ENCODE data around the gene CCT7.

CCT7 gene

GRCh38 chr2:73232403-73233153 is 1.5 kb upstream of the CCT7 start:
- peak overlapping the region; percentile 95 for H3K4me2 ChIP-seq (ENCODE audit: low read depth, low read length, poor library complexity, severe bottlenecking)
- peaks cover 5% of the 10 kb centered on the region; the same call in 1 of the 2 replicates for H3F3A ChIP-seq (ENCODE audit: insufficient read depth)
- no peaks in the 10 kb centered on the region for H3K9me3 ChIP-seq (ENCODE audit: insufficient read depth, low read length)
- H3K36me3 ChIP-seq (ENCODE audit: low read length): no peaks in the 10 kb centered on the region
- no peaks in the 10 kb centered on the region for H3K9me2 ChIP-seq (replicated peaks; ENCODE audit: insufficient read depth, low read length)
- H4K20me1 ChIP-seq (ENCODE audit: low read depth, low read length): peaks cover 16% of the 10 kb centered on the region; the same call in 1 of the 2 replicates
- H3K27me3 ChIP-seq (ENCODE audit: low read length): no peaks in the 10 kb centered on the region
- H3K9ac ChIP-seq (ENCODE audit: low read length): peak overlapping the region; percentile 70
- 0 out of 2 replicates have a peak overlapping the region, but pooled peaks have one; percentile 34 for H3K27ac ChIP-seq (ENCODE audit: low read depth, low read length)
- peaks cover 35% of the 10 kb centered on the region for H3K79me2 ChIP-seq (ENCODE audit: insufficient read depth, low read length)
- peak overlapping the region; percentile 61 for H3K4me3 ChIP-seq (ENCODE audit: insufficient read depth, low read length, poor library complexity, severe bottlenecking)
- no peak for TF ChIP-seq EZH2phosphoT487 (conservative IDR thresholded peaks at IDR 0.05; ENCODE audit: low read length)
- TF ChIP-seq, protein P1, sequence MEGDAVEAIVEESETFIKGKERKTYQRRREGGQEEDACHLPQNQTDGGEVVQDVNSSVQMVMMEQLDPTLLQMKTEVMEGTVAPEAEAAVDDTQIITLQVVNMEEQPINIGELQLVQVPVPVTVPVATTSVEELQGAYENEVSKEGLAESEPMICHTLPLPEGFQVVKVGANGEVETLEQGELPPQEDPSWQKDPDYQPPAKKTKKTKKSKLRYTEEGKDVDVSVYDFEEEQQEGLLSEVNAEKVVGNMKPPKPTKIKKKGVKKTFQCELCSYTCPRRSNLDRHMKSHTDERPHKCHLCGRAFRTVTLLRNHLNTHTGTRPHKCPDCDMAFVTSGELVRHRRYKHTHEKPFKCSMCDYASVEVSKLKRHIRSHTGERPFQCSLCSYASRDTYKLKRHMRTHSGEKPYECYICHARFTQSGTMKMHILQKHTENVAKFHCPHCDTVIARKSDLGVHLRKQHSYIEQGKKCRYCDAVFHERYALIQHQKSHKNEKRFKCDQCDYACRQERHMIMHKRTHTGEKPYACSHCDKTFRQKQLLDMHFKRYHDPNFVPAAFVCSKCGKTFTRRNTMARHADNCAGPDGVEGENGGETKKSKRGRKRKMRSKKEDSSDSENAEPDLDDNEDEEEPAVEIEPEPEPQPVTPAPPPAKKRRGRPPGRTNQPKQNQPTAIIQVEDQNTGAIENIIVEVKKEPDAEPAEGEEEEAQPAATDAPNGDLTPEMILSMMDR (IDR thresholded peaks at IDR 0.05; ENCODE audit: insufficient read depth, low read length, poor library complexity, severe bottlenecking): no peak
- peak overlapping the region; percentile 83 for H2AFZ ChIP-seq (ENCODE audit: low read depth, low read length, severe bottlenecking)

- Histone ChIP-seq H3K9ac (ENCODE audit: low read length) (peak within 1 kb of the TSS; percentile 70), H3F3A (ENCODE audit: insufficient read depth) (peaks cover 5% of the 10 kb centered on the region; the same call in 1 of the 2 replicates), H3K36me3 (ENCODE audit: low read length) (0 out of 2 replicates have a peak, but pooled peaks cover 2% of the 10 kb centered on the region), H3K4me3 (ENCODE audit: insufficient read depth, low read length, poor library complexity, severe bottlenecking) (peak within 1 kb of the TSS; percentile 61), H3K4me2 (ENCODE audit: low read depth, low read length, poor library complexity, severe bottlenecking) (peak within 1 kb of the TSS; percentile 95), H3K9me3 (ENCODE audit: insufficient read depth, low read length) (no peaks in the 10 kb centered on the region), H4K20me1 (ENCODE audit: low read depth, low read length) (peaks cover 19% of the 10 kb centered on the region; the same call in 1 of the 2 replicates), H3K79me2 (ENCODE audit: insufficient read depth, low read length) (peaks cover 43% of the 10 kb centered on the region), H3K27me3 (ENCODE audit: low read length) (no peaks in the 10 kb centered on the region), H3K9me2 (replicated peaks; ENCODE audit: insufficient read depth, low read length) (no peaks in the 10 kb centered on the region), H3K27ac (ENCODE audit: low read depth, low read length) (peak within 1 kb of the TSS; percentile 75), H2AFZ (ENCODE audit: low read depth, low read length, severe bottlenecking) (peak within 1 kb of the TSS; percentile 83)
- no peak for TF ChIP-seq EZH2phosphoT487 (conservative IDR thresholded peaks at IDR 0.05; ENCODE audit: low read length)
- TF ChIP-seq, protein P1 (IDR thresholded peaks at IDR 0.05; ENCODE audit: insufficient read depth, low read length, poor library complexity, severe bottlenecking): no peak
These were observed 765 bp upstream of the CCT7 start, which contains the start of gene PRADC1 for GRCh38 chr2:73233154-73233931. TSS of gene PRADC1 (minus strand) at chr2:73233239. CDS start at chr2:73233160, 79 bp downstream.

DNA sequence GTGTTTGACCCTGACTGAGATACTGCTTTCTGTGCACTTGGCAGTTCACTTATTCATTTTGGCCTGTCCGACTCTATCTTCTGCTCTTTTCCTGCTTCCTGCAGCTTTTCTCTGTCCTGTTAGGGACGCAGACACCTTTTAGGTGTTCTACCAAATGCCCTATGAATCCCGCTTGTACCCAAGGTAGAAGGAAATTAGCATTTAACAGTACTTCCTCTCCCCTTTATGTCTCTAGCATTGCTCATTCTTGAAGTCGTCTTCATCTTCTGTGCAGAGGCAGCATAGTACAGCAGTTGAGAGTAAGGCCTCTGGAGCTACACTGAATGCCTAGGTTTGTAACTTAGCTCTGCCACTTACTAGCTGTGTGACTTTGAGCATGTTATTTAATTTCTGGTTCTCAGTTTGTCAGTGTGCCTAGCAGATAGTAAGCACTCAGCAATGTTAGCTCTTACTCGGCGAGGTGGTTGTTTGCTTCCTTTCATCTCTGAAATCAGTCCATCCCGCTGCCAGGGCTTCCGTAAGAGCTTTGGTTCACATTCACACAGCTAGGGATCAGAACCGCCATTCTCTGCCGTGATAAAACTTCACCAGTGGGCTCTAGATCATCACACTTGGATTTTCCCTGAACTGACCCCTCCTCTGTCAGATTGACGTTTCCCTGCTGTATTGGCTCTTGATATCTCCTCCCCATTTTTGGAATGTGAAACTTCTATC is 1.4 kb downstream of the CCT7 start:
- Histone ChIP-seq H2AFZ (ENCODE audit: low read depth, low read length, severe bottlenecking) (no peak overlapping the region), H3K27me3 (ENCODE audit: low read length) (no peaks in the 10 kb centered on the region), H3K9me2 (replicated peaks; ENCODE audit: insufficient read depth, low read length) (no peaks in the 10 kb centered on the region), H3K79me2 (ENCODE audit: insufficient read depth, low read length) (peaks cover 64% of the 10 kb centered on the region), H3K36me3 (ENCODE audit: low read length) (peaks cover 14% of the 10 kb centered on the region; the same call in 1 of the 2 replicates), H3K4me3 (ENCODE audit: insufficient read depth, low read length, poor library complexity, severe bottlenecking) (peak overlapping the region; percentile 61), H4K20me1 (ENCODE audit: low read depth, low read length) (peaks cover 22% of the 10 kb centered on the region; the same call in 1 of the 2 replicates), H3K4me2 (ENCODE audit: low read depth, low read length, poor library complexity, severe bottlenecking) (peak overlapping the region; percentile 78), H3K9ac (ENCODE audit: low read length) (peak overlapping the region; percentile 70), H3F3A (ENCODE audit: insufficient read depth) (peaks cover 5% of the 10 kb centered on the region; the same call in 1 of the 2 replicates), H3K9me3 (ENCODE audit: insufficient read depth, low read length) (no peaks in the 10 kb centered on the region), H3K27ac (ENCODE audit: low read depth, low read length) (no peak overlapping the region)
- TF ChIP-seq, protein P1 (IDR thresholded peaks at IDR 0.05; ENCODE audit: insufficient read depth, low read length, poor library complexity, severe bottlenecking): no peak
- TF ChIP-seq EZH2phosphoT487 (conservative IDR thresholded peaks at IDR 0.05; ENCODE audit: low read length): no peak

Measured in SU-DHL-6 (cell line).